OCI-LY3 (cell line): ENCODE data around the gene KRT32.

Experiments
- H2AFZ ChIP-seq: fragments of 200-600, 300-600 bp; shearing (Covaris generic); 2 replicates; pipeline ENCODE4 v1.6.0; 2014; ENCODE audit warnings: antibody characterized with exemption, low read depth, low read length
- H3K27ac ChIP-seq: fragments of 200-600, 300-600 bp; sonication (generic); 2 replicates; pipeline ENCODE4 v1.5.1; 2014; ENCODE audit warnings: mild to moderate bottlenecking, low read length, moderate library complexity, mixed read lengths
- H3K27me3 ChIP-seq: fragments of 200-600, 300-600 bp; sonication (generic); 2 replicates; pipeline ENCODE4 v1.6.1; 2014; ENCODE audit warnings: low read depth, low read length, mixed read lengths
- H3K36me3 ChIP-seq: fragments of 200-600, 300-600 bp; sonication (generic); replicated peaks from 2 replicates; pipeline ENCODE3; 2014; ENCODE audit warnings: low read depth, low read length, mixed read lengths
- H3K4me1 ChIP-seq: fragments of 300-600, 200-600 bp; sonication (generic); 2 replicates; pipeline ENCODE4 v1.6.1; 2014; ENCODE audit warnings: low read length, mixed read lengths
- H3K4me2 ChIP-seq: fragments of 200-600, 300-600 bp; sonication (generic); 2 replicates; pipeline ENCODE4 v1.6.1; 2014; ENCODE audit warnings: low read length, mixed read lengths
- H3K4me3 ChIP-seq: fragments of 300-600, 200-600 bp; sonication (generic); 2 replicates; pipeline ENCODE4 v1.5.1; 2014; ENCODE audit warnings: antibody characterized with exemption, mild to moderate bottlenecking, low read length, moderate library complexity
- H3K79me2 ChIP-seq: fragments of 300-600, 200-600 bp; shearing (Covaris generic); 2 replicates; pipeline ENCODE4 v1.6.1; 2014; ENCODE audit warnings: mild to moderate bottlenecking, low read length, mixed read lengths
- H3K9ac ChIP-seq: fragments of 300-600, 200-600 bp; shearing (Covaris generic); 2 replicates; pipeline ENCODE4 v1.6.0; 2014; ENCODE audit warnings: mild to moderate bottlenecking, low read length, moderate library complexity
- H3K9me3 ChIP-seq: fragments of 200-600, 300-600 bp; shearing (Covaris generic); 2 replicates; pipeline ENCODE4 v1.6.1; 2014; ENCODE audit warnings: low read length, mixed read lengths; ENCODE audit not compliant: insufficient read depth
- H4K20me1 ChIP-seq: fragments of 200-600, 300-600 bp; sonication (generic); 2 replicates; pipeline ENCODE4 v1.6.1; 2016; ENCODE audit warnings: low read length, mixed read lengths; ENCODE audit not compliant: insufficient read depth
- CTCF ChIP-seq: fragments of 200-600, 300-600 bp; sonication (generic); IDR thresholded peaks from 2 replicates; pipeline ENCODE4 v1.5.1; 2014; ENCODE audit warnings: antibody characterized with exemption, low read length, low read depth
- EZH2phosphoT487 ChIP-seq: fragments of 200-600 bp; shearing (Covaris generic); IDR thresholded peaks from 2 replicates; pipeline ENCODE4 v1.6.1; 2018; ENCODE audit warnings: antibody characterized with exemption, mixed run types, low read depth

The KRT32 gene

GRCh38 chr17:41449008-41449407 is 18.2 kb downstream of the KRT32 start:
- Histone ChIP-seq H4K20me1 (no peaks in the 10 kb centered on the region), H2AFZ (no peak overlapping the region), H3K4me3 (no peak overlapping the region), H3K79me2 (no peaks in the 10 kb centered on the region), H3K36me3 (no peaks in the 10 kb centered on the region), H3K9ac (no peak overlapping the region), H3K4me2 (no peak overlapping the region), H3K27ac (no peak overlapping the region), H3K9me3 (no peaks in the 10 kb centered on the region), H3K4me1 (no peaks in the 10 kb centered on the region), H3K27me3 (peaks cover 33% of the 10 kb centered on the region)
- TF ChIP-seq EZH2phosphoT487 = no peak
- TF ChIP-seq CTCF = no peak

- Histone ChIP-seq H3K4me2 (no peak overlapping the region), H3K4me1 (no peaks in the 10 kb centered on the region), H4K20me1 (no peaks in the 10 kb centered on the region), H3K4me3 (no peak overlapping the region), H3K27ac (no peak overlapping the region), H3K27me3 (peaks cover 38% of the 10 kb centered on the region), H3K9me3 (no peaks in the 10 kb centered on the region), H3K79me2 (no peaks in the 10 kb centered on the region), H2AFZ (no peak overlapping the region), H3K36me3 (no peaks in the 10 kb centered on the region), H3K9ac (no peak overlapping the region)
- TF ChIP-seq CTCF = no peak
- no peak for TF ChIP-seq EZH2phosphoT487
Observed at GRCh38 chr17:41448506-41448905, 18.7 kb downstream of the KRT32 start.

- no peaks in the 10 kb centered on the region for H3K79me2 ChIP-seq
- H2AFZ ChIP-seq = no peak overlapping the region
Observed at GRCh38 chr17:41446806-41447205, 20.4 kb downstream of the KRT32 start.

GRCh38 chr17:41444640-41445039 is 22.5 kb downstream of the KRT32 start:
- H3K36me3 ChIP-seq = no peaks in the 10 kb centered on the region
- H3K4me2 ChIP-seq = no peak overlapping the region

More at GRCh38 chr17:41446806-41447205, 20.4 kb downstream of the KRT32 start:
- Histone ChIP-seq H3K4me2 (no peak overlapping the region), H3K36me3 (no peaks in the 10 kb centered on the region), H3K27me3 (peaks cover 55% of the 10 kb centered on the region), H3K9me3 (no peaks in the 10 kb centered on the region), H3K4me1 (no peaks in the 10 kb centered on the region), H4K20me1 (no peaks in the 10 kb centered on the region), H3K9ac (no peak overlapping the region), H3K27ac (no peak overlapping the region), H3K4me3 (no peak overlapping the region)
- no peak for TF ChIP-seq CTCF
- no peak for TF ChIP-seq EZH2phosphoT487

More at GRCh38 chr17:41444640-41445039, 22.5 kb downstream of the KRT32 start:
- Histone ChIP-seq H2AFZ (no peak overlapping the region), H3K4me1 (no peaks in the 10 kb centered on the region), H3K9me3 (no peaks in the 10 kb centered on the region), H3K9ac (no peak overlapping the region), H3K79me2 (no peaks in the 10 kb centered on the region), H3K4me3 (no peak overlapping the region), H3K27ac (no peak overlapping the region), H4K20me1 (no peaks in the 10 kb centered on the region), H3K27me3 (peaks cover 59% of the 10 kb centered on the region)
- TF ChIP-seq CTCF = no peak
- TF ChIP-seq EZH2phosphoT487 = no peak
